Skeletal muscle satellite cell (primary cell): ENCODE measurements around the gene GPM6B.
"Not testable (repeated sequence)": the region's sequence is repeated elsewhere in the genome, so short reads cannot be mapped to it uniquely, and the experiment has no call there.

Experiments used
- H3K27me3 ChIP-seq: 2 replicates; pipeline ENCODE4 v1.7.0; 2013; ENCODE audit warnings: low read length; ENCODE audit not compliant: control insufficient read depth, insufficient read depth
- H3K36me3 ChIP-seq: 2 replicates; pipeline ENCODE4 v1.7.0; 2013; ENCODE audit warnings: mild to moderate bottlenecking, control low read depth, low read length; ENCODE audit not compliant: insufficient read depth
- H3K4me1 ChIP-seq: 2 replicates; pipeline ENCODE4 v1.7.0; 2013; ENCODE audit warnings: low read length; ENCODE audit not compliant: control insufficient read depth, insufficient read depth
- H3K4me2 ChIP-seq: 2 replicates; pipeline ENCODE4 v1.7.0; 2013; ENCODE audit warnings: mild to moderate bottlenecking, low read length
- H3K4me3 ChIP-seq: 2 replicates; pipeline ENCODE4 v1.7.0; 2013; ENCODE audit warnings: low read length
- H3K9ac ChIP-seq: 2 replicates; pipeline ENCODE4 v1.7.0; 2013; ENCODE audit warnings: mild to moderate bottlenecking, low read depth, low read length, moderate library complexity
- H3K9me3 ChIP-seq: replicated peaks from 2 replicates; pipeline ENCODE4 v1.7.0; 2013; ENCODE audit warnings: mild to moderate bottlenecking, control low read depth, low read length

GPM6B gene

DNA sequence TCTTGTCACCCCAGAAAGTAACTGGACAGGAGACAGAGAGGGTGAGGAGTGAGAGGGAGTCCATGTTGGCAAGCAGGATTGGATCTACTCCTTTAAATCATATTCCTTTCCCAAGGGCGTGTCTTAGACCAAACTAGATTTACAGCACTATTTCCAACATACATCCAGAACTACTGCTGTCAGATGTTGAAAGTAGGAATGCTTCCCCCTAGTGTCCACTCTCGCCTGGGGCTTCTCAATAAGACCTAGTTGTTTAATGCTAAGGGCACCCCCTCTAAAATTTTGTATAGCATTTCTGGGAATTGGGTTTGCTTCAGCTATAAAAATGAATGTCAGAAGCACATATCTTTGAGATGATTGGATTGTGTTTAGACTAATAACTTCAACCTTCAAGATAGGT is 69.1 kb downstream of the GPM6B start:
- Histone ChIP-seq H3K4me1 (peaks cover 6% of the 10 kb centered on the region), H3K9ac (no peak overlapping the region), H3K4me3 (no peak overlapping the region), H3K9me3 (no peaks in the 10 kb centered on the region), H3K27me3 (no peaks in the 10 kb centered on the region), H3K4me2 (no peak overlapping the region), H3K36me3 (peaks cover 9% of the 10 kb centered on the region)

DNA sequence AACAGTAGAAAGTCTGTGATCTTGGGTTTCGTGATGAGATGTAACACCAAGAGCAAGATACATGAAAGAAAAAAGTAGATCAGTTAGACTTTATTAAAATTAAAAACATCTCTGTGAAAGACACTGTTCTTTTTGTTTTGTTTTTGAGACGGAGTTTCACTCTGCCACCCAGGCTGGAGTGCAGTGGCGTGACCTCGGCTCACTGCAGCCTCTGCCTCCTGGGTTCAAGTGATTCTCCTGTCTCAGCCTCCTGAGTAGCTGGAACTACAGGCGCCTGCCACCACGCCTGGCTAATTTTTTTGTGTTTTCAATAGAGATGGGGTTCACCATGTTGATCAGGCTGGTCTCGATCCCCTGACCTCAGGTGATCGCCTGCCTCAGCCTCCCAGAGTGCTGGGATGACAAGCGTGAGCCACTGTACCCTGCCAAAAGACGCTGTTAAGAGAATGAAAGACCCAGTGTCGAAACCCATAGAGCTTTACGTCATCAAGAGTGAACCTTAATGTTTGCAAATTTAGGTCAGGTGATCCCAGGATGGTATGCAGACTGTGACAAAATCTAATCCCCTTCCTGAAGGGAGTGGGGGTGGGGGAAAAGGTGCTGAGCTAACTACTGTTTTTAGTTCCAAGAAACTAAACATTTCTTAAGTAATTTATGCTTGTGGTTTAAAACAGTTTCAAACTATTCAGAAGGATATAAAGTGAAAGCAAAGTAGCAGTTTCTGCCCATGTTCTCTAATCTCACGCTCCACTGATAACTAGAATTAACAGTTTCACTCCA is 74.3 kb downstream of the GPM6B start:
- Histone ChIP-seq H3K36me3 (peaks cover 5% of the 10 kb centered on the region), H3K9me3 (no peaks in the 10 kb centered on the region), H3K27me3 (no peaks in the 10 kb centered on the region), H3K4me3 (no peak overlapping the region), H3K4me2 (no peak overlapping the region), H3K9ac (no peak overlapping the region), H3K4me1 (peaks cover 1% of the 10 kb centered on the region)

DNA sequence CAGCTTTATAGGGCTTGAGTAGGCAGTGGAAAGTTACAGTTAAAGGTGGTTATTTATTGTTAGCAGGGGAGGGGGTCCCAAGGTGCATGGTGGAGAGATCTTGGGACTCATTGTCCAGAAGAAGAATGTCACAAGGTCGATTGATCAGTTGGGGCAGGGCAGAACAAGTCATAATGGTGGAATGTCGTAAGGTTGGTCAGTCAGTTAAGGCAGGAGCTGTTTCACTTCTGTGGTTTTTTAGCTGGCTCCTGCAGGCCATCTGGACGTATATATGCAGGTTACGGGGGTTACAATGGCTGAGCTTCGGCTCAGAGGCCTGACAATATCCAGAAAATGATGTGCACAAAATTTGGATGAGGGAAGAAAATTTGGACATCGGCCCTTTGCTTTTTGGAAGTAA is 75.2 kb downstream of the GPM6B start:
- Histone ChIP-seq H3K36me3 (peaks cover 5% of the 10 kb centered on the region), H3K4me3 (no peak overlapping the region), H3K9me3 (no peaks in the 10 kb centered on the region), H3K4me1 (no peaks in the 10 kb centered on the region), H3K9ac (no peak overlapping the region), H3K4me2 (no peak overlapping the region), H3K27me3 (no peaks in the 10 kb centered on the region)

DNA sequence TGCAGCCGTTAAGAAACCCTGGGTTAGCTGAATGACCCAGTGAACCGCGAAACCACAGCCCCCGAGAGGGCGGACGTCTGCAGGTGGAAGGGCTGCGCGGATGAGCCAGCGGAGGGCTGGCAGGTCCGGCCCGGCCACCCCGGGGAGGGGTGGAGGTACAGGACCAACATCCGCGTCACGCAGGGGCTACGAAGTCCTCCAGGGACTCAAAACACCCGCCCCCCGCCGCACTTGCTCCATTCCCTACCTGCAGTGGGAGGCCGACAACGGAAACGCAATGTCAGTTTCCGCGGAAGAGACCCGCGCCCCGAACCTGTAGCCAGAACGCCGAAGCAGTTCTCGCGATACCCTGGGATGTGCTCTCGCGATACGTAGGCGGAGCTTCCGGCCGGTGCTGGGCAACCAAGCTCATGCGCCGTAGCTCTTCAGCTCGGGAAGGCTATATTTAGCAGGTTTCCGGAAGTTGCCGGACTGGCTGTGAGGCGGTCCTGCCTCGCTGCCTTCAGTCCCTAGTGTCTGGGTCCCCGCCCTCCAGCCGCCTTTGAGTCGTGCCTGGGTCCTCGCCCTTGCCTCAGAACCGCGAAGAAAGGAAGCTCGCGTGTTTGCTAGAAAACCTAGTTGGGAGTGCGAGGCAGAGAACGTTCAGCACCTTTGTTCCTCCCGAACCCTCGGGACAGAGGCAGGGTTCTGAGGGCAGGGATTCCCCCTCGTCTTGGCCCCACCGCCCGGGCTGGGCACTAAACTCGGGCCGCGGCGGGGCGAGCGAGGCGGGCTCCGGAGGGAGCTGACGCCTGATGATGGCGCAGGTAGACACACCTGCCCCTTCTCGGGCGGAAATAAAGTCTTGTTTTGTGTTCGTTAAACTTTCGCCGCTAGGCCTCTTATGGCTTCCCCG is 82.4 kb downstream of the GPM6B start, which contains the start of the genes OFD1 and TRAPPC2:
OFD1 (plus strand) TSS at position 471 of the 895 bp plus-strand sequence; CDS start at position 795, 324 bp downstream.
TRAPPC2 (minus strand) TSS at position 343 of the 895 bp plus-strand sequence. CDS start 14,657 bp downstream, outside the sequence.
- no peaks in the 10 kb centered on the region for H3K27me3 ChIP-seq
- H3K4me1 ChIP-seq = peaks cover 11% of the 10 kb centered on the region

DNA sequence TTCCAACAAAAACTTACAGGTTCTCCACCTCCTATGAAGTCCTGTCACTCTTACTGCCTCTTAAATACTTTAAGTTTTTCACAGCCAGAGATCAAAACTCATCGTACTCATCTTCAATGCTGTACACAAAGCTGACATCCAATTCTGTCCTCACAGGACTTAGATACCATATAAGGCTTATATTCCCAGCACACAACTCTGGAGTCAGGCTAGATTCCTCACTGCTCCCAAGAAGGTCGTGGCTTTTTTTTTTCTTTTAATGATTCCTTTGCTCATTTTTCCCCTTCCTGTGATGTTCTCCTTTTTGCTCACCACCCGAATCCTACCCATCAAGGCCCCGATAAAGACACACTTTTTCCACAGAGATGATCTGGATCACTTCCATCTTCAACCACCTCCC is 83.4 kb downstream of the GPM6B start:
- Histone ChIP-seq H3K4me1 (peaks cover 11% of the 10 kb centered on the region), H3K4me3 (peak overlapping the region; percentile 81), H3K36me3 (no peaks in the 10 kb centered on the region), H3K9ac (peak overlapping the region; percentile 89), H3K9me3 (no peaks in the 10 kb centered on the region), H3K4me2 (peak overlapping the region; percentile 77), H3K27me3 (no peaks in the 10 kb centered on the region)

More for the DNA sequence above, 82.4 kb downstream of the GPM6B start, which contains the start of the genes OFD1 and TRAPPC2:
- Histone ChIP-seq H3K4me2 (peak within 1 kb of the TSS; percentile 80), H3K4me3 (peak within 1 kb of the TSS; percentile 81), H3K9me3 (no peaks in the 10 kb centered on the region), H3K36me3 (no peaks in the 10 kb centered on the region), H3K9ac (peak within 1 kb of the TSS; percentile 89)

DNA sequence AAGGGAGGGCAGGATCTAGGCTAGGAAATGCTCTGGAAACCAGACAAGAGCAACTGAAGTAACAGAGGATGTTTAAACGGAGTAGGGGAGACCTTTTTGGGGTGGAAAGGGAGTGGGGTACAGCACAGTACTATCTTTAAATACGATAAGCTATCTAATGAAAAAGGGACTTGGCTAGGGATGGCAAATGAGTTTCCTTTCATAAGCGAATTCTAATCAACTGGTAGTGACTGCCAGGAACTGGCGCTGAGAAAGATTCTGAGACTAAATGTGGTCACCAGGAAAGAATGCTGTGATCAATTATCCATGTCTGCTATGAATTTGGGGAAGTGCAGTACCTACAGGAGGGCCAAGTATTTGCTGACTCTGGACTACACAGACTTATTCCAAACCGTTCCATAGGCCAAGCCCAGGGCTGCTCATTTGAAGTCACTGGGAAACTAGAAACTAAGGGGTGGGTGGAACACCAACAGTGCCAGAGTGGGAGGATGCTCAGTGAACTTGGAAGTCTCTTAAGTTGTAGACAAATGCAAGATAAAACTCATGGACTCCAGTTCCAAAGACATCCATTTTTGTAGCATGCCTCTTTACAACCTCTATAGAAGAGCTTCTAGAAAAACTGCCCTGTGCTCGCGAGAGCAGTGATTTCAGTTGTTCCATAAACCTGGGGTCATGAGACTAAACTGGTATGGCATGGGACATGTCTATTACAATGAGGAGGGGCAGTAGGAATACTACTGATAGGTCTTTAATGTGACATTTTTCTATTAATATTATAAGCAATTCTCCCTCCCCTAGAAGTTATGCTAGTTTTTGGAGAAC is 84.4 kb downstream of the GPM6B start:
- Histone ChIP-seq H3K4me2 (no peak overlapping the region), H3K36me3 (no peaks in the 10 kb centered on the region), H3K27me3 (no peaks in the 10 kb centered on the region), H3K9me3 (no peaks in the 10 kb centered on the region), H3K9ac (no peak overlapping the region), H3K4me3 (no peak overlapping the region), H3K4me1 (peaks cover 11% of the 10 kb centered on the region)

DNA sequence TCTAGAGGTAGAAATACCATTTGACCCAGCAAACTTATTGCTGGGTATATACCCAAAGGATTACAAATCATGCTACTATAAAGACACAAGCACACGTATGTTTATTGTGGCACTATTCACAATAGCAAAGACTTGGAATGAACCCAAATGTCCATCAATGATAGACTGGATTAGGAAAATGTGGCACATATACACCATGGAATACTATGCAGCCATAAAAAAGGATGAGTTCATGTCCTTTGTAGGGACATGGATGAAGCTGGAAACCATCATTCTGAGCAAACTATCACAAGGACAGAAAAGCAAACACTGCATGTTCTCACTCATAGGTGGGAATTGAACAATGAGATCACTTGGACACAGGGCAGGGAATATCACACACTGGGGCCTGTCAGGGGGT is 86.4 kb downstream of the GPM6B start:
- H3K4me3 ChIP-seq, H3K9ac ChIP-seq, H3K27me3 ChIP-seq, H3K9me3 ChIP-seq, H3K4me2 ChIP-seq, H3K36me3 ChIP-seq, H3K4me1 ChIP-seq: not testable (repeated sequence)

DNA sequence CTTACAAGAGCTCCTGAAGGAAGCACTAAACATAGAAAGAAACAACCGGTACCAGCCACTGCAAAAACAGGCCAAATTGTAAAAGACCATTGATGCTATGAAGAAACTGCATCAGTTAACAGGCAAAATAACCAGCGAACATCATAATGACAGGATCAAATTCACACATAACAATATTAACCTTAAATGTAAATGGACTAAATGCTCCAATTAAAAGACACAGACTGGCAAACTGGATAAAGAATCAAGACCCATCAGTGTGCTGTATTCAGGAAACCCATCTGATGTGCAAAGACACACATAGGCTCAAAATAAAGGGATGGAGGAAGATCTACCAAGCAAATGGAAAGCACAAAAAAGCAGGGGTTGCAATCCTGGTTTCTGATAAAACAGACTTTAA is 90.3 kb downstream of the GPM6B start:
- H3K4me2 ChIP-seq, H3K9ac ChIP-seq, H3K27me3 ChIP-seq, H3K9me3 ChIP-seq, H3K4me3 ChIP-seq, H3K36me3 ChIP-seq: not testable (repeated sequence)
- peaks cover 10% of the 10 kb centered on the region for H3K4me1 ChIP-seq

DNA sequence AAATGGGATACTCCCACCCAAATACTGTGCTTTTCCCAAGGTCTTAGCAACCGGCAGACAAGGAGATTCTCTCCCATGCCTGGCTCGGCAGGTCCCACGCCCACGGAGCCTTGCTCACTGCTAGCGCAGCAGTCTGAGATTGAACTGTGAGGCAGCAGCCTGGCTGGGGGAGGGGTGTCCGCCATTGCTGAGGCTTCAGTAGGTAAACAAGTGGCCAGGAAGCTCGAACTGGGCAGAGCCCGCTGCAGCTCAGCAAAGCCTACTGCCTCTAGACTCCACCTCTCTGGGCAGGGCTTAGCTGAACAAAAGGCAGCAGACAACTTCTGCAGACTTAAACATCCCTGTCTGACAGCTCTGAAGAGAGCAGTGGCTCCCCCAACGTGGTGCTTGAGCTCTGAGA is 92.0 kb downstream of the GPM6B start:
- not testable (repeated sequence) for H3K4me2 ChIP-seq, H3K36me3 ChIP-seq, H3K9ac ChIP-seq, H3K27me3 ChIP-seq, H3K9me3 ChIP-seq, H3K4me3 ChIP-seq
- H3K4me1 ChIP-seq = peaks cover 16% of the 10 kb centered on the region

DNA sequence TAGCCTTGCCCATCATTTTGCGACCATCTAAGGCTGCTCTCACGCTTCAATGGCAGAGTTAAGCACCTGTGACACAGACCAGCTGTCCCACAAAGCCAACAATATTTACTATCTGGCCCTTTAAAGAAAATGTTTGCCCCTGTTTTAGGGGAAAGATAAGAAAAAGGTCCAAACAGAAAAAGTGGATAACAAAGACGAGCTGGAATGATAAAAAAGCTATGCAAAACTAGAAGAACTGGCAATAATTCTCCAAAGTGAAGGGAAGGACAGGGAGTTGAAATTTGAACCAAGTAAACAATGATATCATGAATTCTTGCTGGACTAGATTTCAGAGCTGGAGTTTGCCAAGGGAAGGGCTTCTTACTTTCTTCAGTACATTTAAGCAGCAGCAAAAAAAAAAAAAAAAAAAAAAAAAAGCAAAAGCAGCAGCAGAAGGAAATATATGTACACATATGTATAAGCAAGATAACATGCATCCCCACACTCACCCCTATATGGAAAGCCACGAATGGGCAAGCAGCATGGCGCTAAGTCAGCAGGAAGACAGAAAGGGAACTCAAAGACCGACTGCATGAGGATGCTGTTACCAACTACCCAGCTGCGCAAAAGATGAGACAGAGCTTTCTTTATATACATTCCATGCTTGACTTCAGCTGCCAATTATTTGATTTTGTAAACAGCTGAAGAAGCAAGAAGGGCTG is 94.9 kb downstream of the GPM6B start:
- H3K9me3 ChIP-seq = no peaks in the 10 kb centered on the region
- H3K9ac ChIP-seq = no peak overlapping the region
- no peak overlapping the region for H3K4me3 ChIP-seq
- peaks cover 26% of the 10 kb centered on the region for H3K4me1 ChIP-seq
- H3K36me3 ChIP-seq = peaks cover 10% of the 10 kb centered on the region
- peak overlapping the region; percentile 12 for H3K4me2 ChIP-seq
- H3K27me3 ChIP-seq = no peaks in the 10 kb centered on the region
